ENCODE results near the gene WNT5A. TPM values are rescaled to one million over a fixed set of nuclear protein-coding genes. Genes with fewer than 3 reads are reported as not detected.

WNT5A gene
- total and polyA plus RNA-seq, 2 of the 4 experiments (the other 2 are of a cell fraction) = 224 to 231 TPM

GRCh38 chr3:55521738-55522421 is 34.8 kb upstream of the WNT5A start (continued):
- no peak for TF ChIP-seq NFE2L2 (IDR thresholded peaks at IDR 0.05; ENCODE audit: low read depth, low read length)

- ATAC-seq (ENCODE audit: low read depth) (no peak), DNase-seq (no peak)
- Histone ChIP-seq H3K4me3 (ENCODE audit: insufficient read depth, low read depth, low read length) (no peak overlapping the region), H3K9ac (ENCODE audit: low read depth, low read length) (no peak overlapping the region), H3K4ac (ENCODE audit: low read depth, low read length) (peak overlapping the region; percentile 13; the same call in 1 of the 2 replicates), H4K91ac (ENCODE audit: insufficient read depth, low read depth, low read length) (0 out of 2 replicates have a peak overlapping the region, but pooled peaks have one; percentile 23), H3K36me3 (ENCODE audit: control insufficient read depth, insufficient read depth, low read length) (no peaks in the 10 kb centered on the region), H3K18ac (ENCODE audit: low read depth, low read length) (no peak overlapping the region), H3K27me3 (ENCODE audit: control insufficient read depth, insufficient read depth, low read length) (no peaks in the 10 kb centered on the region), H2BK120ac (ENCODE audit: low read depth, low read length) (no peak overlapping the region; the same call in 1 of the 2 replicates), H3K9me1 (ENCODE audit: insufficient read depth, low read length) (peaks cover 11% of the 10 kb centered on the region; the same call in 1 of the 2 replicates), H4K8ac (ENCODE audit: low read depth in 2 of 2, low read length in 2 of 2) (no peak overlapping the region), H2AK5ac (ENCODE audit: low read depth, low read length) (no peak overlapping the region; the same call in 1 of the 2 replicates), H3K4me1 (ENCODE audit: control insufficient read depth, insufficient read depth, low read length) (peaks cover 15% of the 10 kb centered on the region), H2AK9ac (replicated peaks; ENCODE audit: low read depth, low read length, poor library complexity) (no peak overlapping the region), H2BK15ac (ENCODE audit: low read depth, low read length) (peak overlapping the region; percentile 37; the same call in 1 of the 3 replicates), H3K79me1 (ENCODE audit: low read depth in 1 of 2, low read length in 2 of 2) (no peaks in the 10 kb centered on the region), H3K4me2 (ENCODE audit: low read depth, low read length) (no peak overlapping the region), H2AFZ (replicated peaks; ENCODE audit: low read length, poor library complexity) (no peak overlapping the region), H4K20me1 (ENCODE audit: insufficient read depth, low read length) (no peaks in the 10 kb centered on the region), H2BK5ac (ENCODE audit: low read depth, low read length, poor library complexity, severe bottlenecking) (no peak overlapping the region), H3K14ac (replicated peaks; ENCODE audit: low read depth, low read length) (no peak overlapping the region), H3K56ac (ENCODE audit: extremely low read depth, insufficient read depth, low read length) (no peak overlapping the region), H3K9me3 (ENCODE audit: control insufficient read depth, insufficient read depth, low read length) (no peaks in the 10 kb centered on the region), H3K23ac (ENCODE audit: low read depth, low read length) (no peak overlapping the region), H2BK20ac (ENCODE audit: low read depth, low read length) (no peak overlapping the region; the same call in 1 of the 2 replicates), H3K27ac (ENCODE audit: insufficient read depth, low read length) (no peak overlapping the region), H4K5ac (ENCODE audit: low read depth, low read length) (no peak overlapping the region)
- in situ Hi-C loops (cut with MboI; ENCODE audit: low sequenced_read_pairs) (no loop called here), dilution Hi-C loops (cut with HindIII; ENCODE audit: low sequenced_read_pairs, unreplicated experiment) (no loop called here), intact Hi-C loops (cut with micrococcal nuclease) (no loop called here)
- CTCF ChIA-PET = interaction anchor here (0.6 kb wide), 1 partner anchor 691 kb away, joined by 3 read pairs; no protein-coding TSS in a partner anchor
- POLR2A ChIA-PET (ENCODE audit: unreplicated experiment) = no interaction called here
- no TSS peak for BruUV-seq (replicated peaks)
- 72% methylated on average over 3 of the region's 9 CpGs; no CpG with 5 or more reads in 1 of the 2 experiments for WGBS, 2 experiments (ENCODE audit: extremely low coverage in 2 of 2, insufficient read length in 1 of 2)
- TF ChIP-seq CEBPB (IDR thresholded peaks at IDR 0.05; ENCODE audit: low read depth, low read length) (no peak), MAFK (IDR thresholded peaks at IDR 0.05; ENCODE audit: low read depth, low read length) (no peak), USF2 (IDR thresholded peaks at IDR 0.05; ENCODE audit: low read depth, low read length) (no peak), ELK1 (IDR thresholded peaks at IDR 0.05; ENCODE audit: borderline replicate concordance, low read depth, low read length) (no peak), BHLHE40 (IDR thresholded peaks at IDR 0.05; ENCODE audit: low read depth, low read length) (no peak), CTCF (conservative IDR thresholded peaks at IDR 0.05; ENCODE audit: low read depth, low read length) (no peak), MAZ (IDR thresholded peaks at IDR 0.05; ENCODE audit: borderline replicate concordance, low read depth, low read length) (no peak), FOS (IDR thresholded peaks at IDR 0.05; ENCODE audit: low read depth, low read length) (no peak), SMC3 (IDR thresholded peaks at IDR 0.05; ENCODE audit: low read depth, low read length) (no peak), RFX5 (IDR thresholded peaks at IDR 0.05; ENCODE audit: low read depth, low read length) (no peak)
Measured at GRCh38 chr3:55521064-55521737, 34.1 kb upstream of the WNT5A start.

Data from IMR-90 (cell line).